Prostate gland (tissue), 2 donors: Measurements from ENCODE around the gene LRBA.

Experiments used
- CTCF ChIP-seq, 4 experiments: fragments of 200-600 bp in 2 of 4; fragments of 450-650 bp in 2 of 4; sonication (generic) in 2 of 4; IDR thresholded peaks; 1 replicate in 3 of 4; 2 replicates in 1 of 4; pipeline ENCODE4 v1.5.1; 2016 to 2019; ENCODE audit warnings: antibody characterized with exemption in 4 of 4, mild to moderate bottlenecking in 2 of 4, moderate library complexity in 2 of 4
- POLR2A ChIP-seq: fragments of 450-650 bp; IDR thresholded peaks from one replicate; pipeline ENCODE4 v1.6.1; 2016; ENCODE audit warnings: antibody characterized with exemption, mild to moderate bottlenecking
- POLR2AphosphoS5 ChIP-seq: sonication (generic); formaldehyde crosslinking; IDR thresholded peaks from one replicate; pipeline ENCODE4 v1.6.1; 2017; ENCODE audit warnings: antibody characterized with exemption

- no peak for TF ChIP-seq CTCF (IDR thresholded peaks at IDR 0.05)
- no peak for TF ChIP-seq POLR2A
- TF ChIP-seq POLR2AphosphoS5: no peak
Measured at GRCh38 chr4:150909116-150909515, 106.0 kb downstream of the LRBA start.
